Suprapubic skin (tissue), 4 donors: ENCODE results near the gene E2F3.

ENCODE experiments used
- CTCF ChIP-seq, 2 donors: fragments of 200-600 bp in 1 of 2; fragments of 450-650 bp in 1 of 2; sonication (generic) in 1 of 2; IDR thresholded peaks; one replicate each; pipeline ENCODE4 v1.5.1; 2016 to 2019; ENCODE audit warnings: antibody characterized with exemption in 2 of 2, mild to moderate bottlenecking in 1 of 2, moderate library complexity in 1 of 2
- EP300 ChIP-seq: sonication (generic); formaldehyde crosslinking; IDR thresholded peaks from one replicate; pipeline ENCODE4 v1.6.1; 2017; ENCODE audit warnings: antibody characterized with exemption
- POLR2A ChIP-seq, 2 donors: fragments of 450-650 bp; IDR thresholded peaks; one replicate each; pipeline ENCODE4 v1.6.1; 2017; ENCODE audit warnings: antibody characterized with exemption in 2 of 2, mild to moderate bottlenecking in 2 of 2, moderate library complexity in 2 of 2
- POLR2AphosphoS5 ChIP-seq, 3 donors: sonication (generic); formaldehyde crosslinking; IDR thresholded peaks; one replicate each; pipeline ENCODE4 v1.6.1; 2017; ENCODE audit warnings: antibody characterized with exemption in 3 of 3

- TF ChIP-seq CTCF (IDR thresholded peaks at IDR 0.05), result no peak
- no peak for TF ChIP-seq POLR2A (IDR thresholded peaks at IDR 0.05)
- no peak for TF ChIP-seq POLR2AphosphoS5 (IDR thresholded peaks at IDR 0.05)
- TF ChIP-seq EP300, result no peak
Observed at GRCh38 chr6:20415712-20416454, 14.2 kb downstream of the E2F3 start.
